ENCODE results near the gene ABCA2. TPM values are rescaled to one million over a fixed set of nuclear protein-coding genes. Genes with fewer than 3 reads are reported as not detected.

Gene ABCA2
- total and polyA plus RNA-seq, 9 of the 15 experiments (the other 6 are each of a cell fraction or from before 2014, with no cell fraction given): 0.69 to 16.3 (median 6.1) TPM; not detected in 2

DNA sequence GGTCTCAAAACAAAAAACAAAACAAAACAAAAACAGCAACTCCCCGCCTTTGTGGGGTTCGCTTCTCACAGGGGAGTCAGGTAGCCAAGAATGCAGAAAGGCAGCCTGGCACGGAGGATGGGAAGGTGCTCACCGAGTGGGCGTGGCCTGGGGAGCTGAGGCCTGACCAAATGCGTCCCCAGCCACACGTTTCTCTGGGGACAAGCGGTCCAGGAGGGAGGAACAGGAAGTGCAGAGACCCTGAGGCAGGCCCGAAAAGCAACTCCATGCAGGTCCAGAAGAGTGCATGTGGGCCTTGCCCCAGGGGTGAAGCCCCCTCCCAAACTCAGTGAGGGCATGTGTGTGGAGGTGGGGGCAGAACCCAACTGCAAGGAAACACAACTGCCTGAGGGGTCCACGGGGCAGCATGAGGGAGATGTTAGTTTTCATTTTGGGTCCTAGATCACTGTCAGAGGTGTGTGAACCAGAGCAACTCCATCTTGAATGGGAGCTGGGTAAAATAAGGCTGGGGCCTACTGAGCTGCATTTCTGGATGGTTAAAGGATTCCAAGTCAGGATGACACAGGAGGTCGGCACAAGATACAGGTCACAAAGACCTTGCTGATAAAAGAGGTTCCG, 46.7 kb upstream of the ABCA2 start (continued):
- TF ChIP-seq U2AF1 (optimal IDR thresholded peaks at IDR 0.05; ENCODE audit: low read depth, low read length) (no peak), EHMT2 (IDR thresholded peaks at IDR 0.05) (no peak), PHTF2 (CRISPR knock-in tag; IDR thresholded peaks at IDR 0.05) (peak; percentile 49; the same call in 1 of the 2 replicates), TFAM (CRISPR knock-in tag; conservative IDR thresholded peaks at IDR 0.05) (no peak), LARP7 (IDR thresholded peaks at IDR 0.05) (no peak), TFE3 (CRISPR knock-in tag; IDR thresholded peaks at IDR 0.05) (peak; percentile 81), ZNF311 (CRISPR knock-in tag; IDR thresholded peaks at IDR 0.05) (peak; percentile 99), ZNF77 (CRISPR knock-in tag; IDR thresholded peaks at IDR 0.05) (peak; percentile 82; the same call in 1 of the 2 replicates), RFX7 (CRISPR knock-in tag; IDR thresholded peaks at IDR 0.05) (peak; percentile 96), NEUROD1 (IDR thresholded peaks at IDR 0.05; ENCODE audit: borderline replicate concordance, low read depth, low read length, partially characterized antibody) (no peak), CTCFL (IDR thresholded peaks at IDR 0.05; ENCODE audit: borderline replicate concordance, insufficient read depth, low read depth, low read length, poor library complexity, severe bottlenecking) (no peak), ZFP1 (CRISPR knock-in tag; IDR thresholded peaks at IDR 0.05) (peak; percentile 89), NELFE (IDR thresholded peaks at IDR 0.05; ENCODE audit: insufficient read depth, insufficient read length) (no peak), HCFC1 (IDR thresholded peaks at IDR 0.05; ENCODE audit: low read depth, low read length) (no peak), GABPB1 (CRISPR knock-in tag; IDR thresholded peaks at IDR 0.05) (peak; percentile 28; the same call in 1 of the 2 replicates), HNRNPLL (IDR thresholded peaks at IDR 0.05; ENCODE audit: low read depth, low read length, poor library complexity, severe bottlenecking) (no peak), NBN (IDR thresholded peaks at IDR 0.05; ENCODE audit: low read depth) (no peak)
- TF ChIP-seq, protein P1, sequence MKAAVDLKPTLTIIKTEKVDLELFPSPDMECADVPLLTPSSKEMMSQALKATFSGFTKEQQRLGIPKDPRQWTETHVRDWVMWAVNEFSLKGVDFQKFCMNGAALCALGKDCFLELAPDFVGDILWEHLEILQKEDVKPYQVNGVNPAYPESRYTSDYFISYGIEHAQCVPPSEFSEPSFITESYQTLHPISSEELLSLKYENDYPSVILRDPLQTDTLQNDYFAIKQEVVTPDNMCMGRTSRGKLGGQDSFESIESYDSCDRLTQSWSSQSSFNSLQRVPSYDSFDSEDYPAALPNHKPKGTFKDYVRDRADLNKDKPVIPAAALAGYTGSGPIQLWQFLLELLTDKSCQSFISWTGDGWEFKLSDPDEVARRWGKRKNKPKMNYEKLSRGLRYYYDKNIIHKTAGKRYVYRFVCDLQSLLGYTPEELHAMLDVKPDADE (conservative IDR thresholded peaks at IDR 0.05; ENCODE audit: control insufficient read depth, low read depth, low read length): no peak
- TF ChIP-seq, protein P2, sequence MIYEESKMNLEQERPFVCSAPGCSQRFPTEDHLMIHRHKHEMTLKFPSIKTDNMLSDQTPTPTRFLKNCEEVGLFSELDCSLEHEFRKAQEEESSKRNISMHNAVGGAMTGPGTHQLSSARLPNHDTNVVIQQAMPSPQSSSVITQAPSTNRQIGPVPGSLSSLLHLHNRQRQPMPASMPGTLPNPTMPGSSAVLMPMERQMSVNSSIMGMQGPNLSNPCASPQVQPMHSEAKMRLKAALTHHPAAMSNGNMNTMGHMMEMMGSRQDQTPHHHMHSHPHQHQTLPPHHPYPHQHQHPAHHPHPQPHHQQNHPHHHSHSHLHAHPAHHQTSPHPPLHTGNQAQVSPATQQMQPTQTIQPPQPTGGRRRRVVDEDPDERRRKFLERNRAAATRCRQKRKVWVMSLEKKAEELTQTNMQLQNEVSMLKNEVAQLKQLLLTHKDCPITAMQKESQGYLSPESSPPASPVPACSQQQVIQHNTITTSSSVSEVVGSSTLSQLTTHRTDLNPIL (CRISPR knock-in tag; IDR thresholded peaks at IDR 0.05): peak; percentile 98
